Endothelial cell of umbilical vein (primary cell): ENCODE measurements around the gene TRIM61. TPM values are rescaled to one million over a fixed set of nuclear protein-coding genes. Genes with fewer than 3 reads are reported as not detected.

Source experiments
- BruUV-seq: library from RNA; stranded (reverse); fragments of 400-500 nt; replicated peaks from 2 replicates; lab custom pipeline; 2021; lab: Mats Ljungman, UMichigan
- CTCF ChIA-PET: fragments of 300-600, 350-600 bp; sonication (Branson Sonifier 250); formaldehyde crosslinking; loops from one replicate; lab custom pipeline; 2021; ENCODE audit warnings: antibody characterized with exemption, inconsistent platforms; lab: Charles Lee
- POLR2A ChIA-PET: fragments of 300-600, 350-600 bp; sonication (Branson Sonifier 250); formaldehyde crosslinking; loops from one replicate; lab custom pipeline; 2021; ENCODE audit warnings: antibody characterized with exemption, inconsistent platforms; lab: Charles Lee
- DNase-seq: peaks from one replicate; pipeline ENCODE4 v3.0.0-alpha.2; 2011; ENCODE audit warnings: low read depth, low spot score
- FAIRE-seq: peaks from 2 replicates; lab custom pipeline; 2011; peaks lifted over from hg19 to GRCh38; lab: Jason Lieb, UNC
- H2AFZ ChIP-seq: 2 replicates; pipeline ENCODE4 v1.6.0; 2012; ENCODE audit warnings: low read depth, low read length, control low read depth, inconsistent platforms
- H3K27ac ChIP-seq: 2 replicates; pipeline ENCODE4 v1.5.1; 2011; ENCODE audit warnings: low read depth, mild to moderate bottlenecking, control low read depth, low read length, moderate library complexity; ENCODE audit not compliant: insufficient read depth
- H3K27me3 ChIP-seq, 2 experiments: 2 replicates each; pipeline versions ENCODE4 v1.6.0 to v1.6.1; 2011; ENCODE audit warnings: low read length in 2 of 2, mixed read lengths in 1 of 2; ENCODE audit not compliant: control insufficient read depth in 2 of 2, insufficient read depth in 2 of 2
- H3K36me3 ChIP-seq, 2 experiments: 2 replicates in 1 of 2; 3 replicates in 1 of 2; pipeline ENCODE4 v1.5.1; 2011; ENCODE audit warnings: low read length in 2 of 2, mild to moderate bottlenecking in 1 of 2, moderate library complexity in 1 of 2; ENCODE audit not compliant: control insufficient read depth in 2 of 2, insufficient read depth in 2 of 2; ENCODE audit errors: extremely low read depth in 1 of 2
- H3K4me1 ChIP-seq: 3 replicates; pipeline ENCODE4 v1.5.1; 2011; ENCODE audit warnings: mild to moderate bottlenecking, low read length; ENCODE audit not compliant: control insufficient read depth, insufficient read depth; ENCODE audit errors: extremely low read depth
- H3K4me2 ChIP-seq: 2 replicates; pipeline ENCODE4 v1.6.1; 2011; ENCODE audit warnings: low read length, control low read depth, mixed read lengths; ENCODE audit not compliant: insufficient read depth
- H3K4me3 ChIP-seq, 3 experiments: fragments of 200-600 bp in 1 of 3; sonication (generic), shearing (Covaris generic) in 1 of 3; replicated peaks in 1 of 3; 2 replicates each; pipeline ENCODE4 v1.5.1; 2011 to 2016; ENCODE audit warnings: control low read depth in 3 of 3, low read length in 3 of 3, mild to moderate bottlenecking in 2 of 3, inconsistent platforms in 1 of 3, low read depth in 1 of 3, moderate library complexity in 1 of 3; ENCODE audit not compliant: insufficient read depth in 1 of 3
- H3K79me2 ChIP-seq: 2 replicates; pipeline ENCODE4 v1.6.0; 2012; ENCODE audit warnings: low read length, inconsistent platforms; ENCODE audit not compliant: control insufficient read depth, insufficient read depth
- H3K9ac ChIP-seq: replicated peaks from 2 replicates; pipeline ENCODE3; 2011; ENCODE audit warnings: low read length, control low read depth; ENCODE audit not compliant: insufficient read depth; ENCODE audit errors: extremely low read depth
- H3K9me1 ChIP-seq: replicated peaks from 3 replicates; pipeline ENCODE4 v1.6.0; 2011; ENCODE audit warnings: mild to moderate bottlenecking, low read length; ENCODE audit not compliant: control insufficient read depth, insufficient read depth; ENCODE audit errors: extremely low read depth
- H3K9me3 ChIP-seq: replicated peaks from 2 replicates; pipeline ENCODE4 v1.5.1; 2012; ENCODE audit warnings: low read length, inconsistent platforms; ENCODE audit not compliant: control insufficient read depth, insufficient read depth
- H4K20me1 ChIP-seq: replicated peaks from 2 replicates; pipeline ENCODE3; 2011; ENCODE audit warnings: mild to moderate bottlenecking, low read length; ENCODE audit not compliant: control insufficient read depth, insufficient read depth; ENCODE audit errors: extremely low read depth
- CTCF ChIP-seq, 2 donors: IDR thresholded peaks; 1 replicate in 1 of 2; 2 replicates in 1 of 2; pipeline ENCODE4 v1.5.1; 2011; ENCODE audit warnings: low read length in 2 of 2, mild to moderate bottlenecking in 2 of 2, moderate library complexity in 2 of 2, control low read depth in 1 of 2, inconsistent platforms in 1 of 2, low read depth in 1 of 2; ENCODE audit not compliant: insufficient read depth in 1 of 2; ENCODE audit errors: extremely low read depth in 1 of 2
- EZH2 ChIP-seq: IDR thresholded peaks from 2 replicates; pipeline ENCODE4 v1.6.1; 2012; ENCODE audit warnings: borderline replicate concordance, low read depth, mild to moderate bottlenecking, moderate library complexity, low read length, inconsistent platforms; ENCODE audit not compliant: severe bottlenecking
- FOS ChIP-seq: IDR thresholded peaks from 2 replicates; pipeline ENCODE4 v1.6.1; 2011; ENCODE audit warnings: mild to moderate bottlenecking, low read length, moderate library complexity, borderline replicate concordance; ENCODE audit not compliant: insufficient read depth
- GATA2 ChIP-seq: IDR thresholded peaks from 2 replicates; pipeline ENCODE4 v1.7.0; 2011; ENCODE audit warnings: low read depth, mild to moderate bottlenecking, moderate library complexity, mixed read lengths, low read length; ENCODE audit not compliant: insufficient read length, insufficient read depth
- MYC ChIP-seq: IDR thresholded peaks from one replicate; pipeline ENCODE4 v1.6.1; 2011; ENCODE audit warnings: mild to moderate bottlenecking, low read depth, low read length
- POLR2AphosphoS5 ChIP-seq: IDR thresholded peaks from 2 replicates; pipeline ENCODE4 v1.6.1; 2012; ENCODE audit warnings: low read depth, mild to moderate bottlenecking, control low read depth, low read length, moderate library complexity; ENCODE audit not compliant: insufficient read depth
- dilution Hi-C: fragments of 300-500 bp; cut with MboI; formaldehyde crosslinking; loops from one replicate; pipeline ENCODE4 v1.15.0; 2019; ENCODE audit warnings: low sequenced_read_pairs; ENCODE audit not compliant: extremely low pct_ligation_motif_present
- intact Hi-C: fragments of 100-400 bp; cut with micrococcal nuclease; formaldehyde crosslinking; loops from one replicate; pipeline ENCODE4 v1.10.0; 2022
- polyA plus RNA-seq, 4 experiments: library from polyadenylated mRNA; depleted of rRNA in 3 of 4; stranded (reverse) in 3 of 4; unstranded in 1 of 4; fragments of >200 nt; gene quantifications; 2 replicates each; pipeline versions ENCODE4 v1.2.1 to v1.2.3, GENCODE V29; 2011 to 2012; ENCODE audit warnings: missing spikeins in 1 of 4
- total RNA-seq: library from RNA; stranded (reverse); gene quantifications from 2 replicates; pipeline ENCODE4 v1.2.3, GENCODE V29; 2021
- TF ChIP-seq, protein P1 (sequence below): IDR thresholded peaks from 2 replicates; pipeline ENCODE4 v1.6.1; 2011; ENCODE audit not compliant: insufficient read depth, insufficient read length

The TRIM61 gene
- total and polyA plus RNA-seq, 2 donors (not counting 3 experiments of a cell fraction or from before 2014, with no cell fraction given): 0.22 TPM; not detected in 1

GRCh38 chr4:164943192-164943591 is 34.3 kb downstream of the TRIM61 start:
- ChIA-PET POLR2A (no interaction called here), CTCF (no interaction called here)
- FAIRE-seq (no peak), DNase-seq (no peak)
- TF ChIP-seq CTCF (IDR thresholded peaks at IDR 0.05; ENCODE audit: extremely low read depth in 1 of 2, insufficient read depth in 1 of 2, low read depth in 1 of 2, low read length in 2 of 2): no peak
- no peak for TF ChIP-seq GATA2
- no peak for TF ChIP-seq FOS
- no peak for TF ChIP-seq MYC
- TF ChIP-seq EZH2: no peak
- TF ChIP-seq POLR2AphosphoS5: no peak
- TF ChIP-seq, protein P1, sequence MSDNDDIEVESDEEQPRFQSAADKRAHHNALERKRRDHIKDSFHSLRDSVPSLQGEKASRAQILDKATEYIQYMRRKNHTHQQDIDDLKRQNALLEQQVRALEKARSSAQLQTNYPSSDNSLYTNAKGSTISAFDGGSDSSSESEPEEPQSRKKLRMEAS: no peak
- Histone ChIP-seq H3K36me3 (no peaks in the 10 kb centered on the region), H3K4me2 (no peak overlapping the region), H2AFZ (no peak overlapping the region), H3K4me3 (no peak overlapping the region), H3K27me3 (no peaks in the 10 kb centered on the region), H4K20me1 (no peaks in the 10 kb centered on the region), H3K9me1 (no peaks in the 10 kb centered on the region), H3K79me2 (no peaks in the 10 kb centered on the region), H3K9me3 (no peaks in the 10 kb centered on the region), H3K9ac (no peak overlapping the region), H3K4me1 (no peaks in the 10 kb centered on the region), H3K27ac (no peak overlapping the region)
- dilution Hi-C loops (no loop called here), intact Hi-C loops (no loop called here)
- no TSS peak for BruUV-seq
